ENCODE measurements around the gene ATP2A2. TPM values are rescaled to one million over a fixed set of nuclear protein-coding genes. Genes with fewer than 3 reads are reported as not detected.

The ATP2A2 gene
- total and polyA plus RNA-seq, 2 of the 8 experiments (the other 6 are each of a cell fraction or from before 2014, with no cell fraction given) = 86.1 to 271 TPM

- no peak for TF ChIP-seq JUND (IDR thresholded peaks at IDR 0.05; ENCODE audit: low read length)
- no peak for TF ChIP-seq USF2 (IDR thresholded peaks at IDR 0.05; ENCODE audit: low read length)
Measured at GRCh38 chr12:110243227-110243626, 37.8 kb upstream of the ATP2A2 start (continued).
